Transverse colon (tissue), 4 donors: ENCODE data around the gene DTX3L. TPM values are rescaled to one million over a fixed set of nuclear protein-coding genes. Genes with fewer than 3 reads are reported as not detected.

Experiments used
- DNase-seq: peaks from one replicate; pipeline ENCODE4 v3.0.0-alpha.2; 2019
- H3K27ac ChIP-seq, 4 donors: fragments of 200-600 bp; sonication (generic); 2 replicates each; pipeline ENCODE4 v1.5.1; 2016 to 2018; ENCODE audit warnings: inconsistent platforms in 4 of 4
- H3K27me3 ChIP-seq: fragments of 200-600 bp; sonication (generic); 2 replicates; pipeline ENCODE4 v1.5.1; 2017; ENCODE audit warnings: inconsistent platforms
- H3K36me3 ChIP-seq, 4 donors: fragments of 200-600 bp; sonication (generic); 2 replicates each; pipeline ENCODE4 v1.5.1; 2017 to 2019; ENCODE audit warnings: inconsistent platforms in 4 of 4
- H3K4me1 ChIP-seq, 4 donors: fragments of 200-600 bp; sonication (generic); 2 replicates each; pipeline ENCODE4 v1.5.1; 2017 to 2020; ENCODE audit warnings: inconsistent platforms in 4 of 4
- H3K4me3 ChIP-seq, 4 donors: fragments of 200-600 bp; sonication (generic); 1 replicate in 1 of 4; 2 replicates in 3 of 4; pipeline versions ENCODE4 v1.5.1 to v1.6.1; 2017 to 2019; ENCODE audit warnings: inconsistent platforms in 4 of 4
- H3K9me3 ChIP-seq, 2 donors: fragments of 200-600 bp; sonication (generic); 2 replicates each; pipeline ENCODE4 v1.5.1; 2017 to 2019; ENCODE audit warnings: inconsistent platforms in 2 of 2
- CTCF ChIP-seq, 5 experiments: fragments of 200-600 bp in 3 of 5; fragments of 450-650 bp in 2 of 5; sonication (generic) in 3 of 5; IDR thresholded peaks; 1 replicate in 2 of 5; 2 replicates in 3 of 5; pipeline ENCODE4 v1.5.1; 2016 to 2017; ENCODE audit warnings: antibody characterized with exemption in 5 of 5, inconsistent platforms in 3 of 5, mild to moderate bottlenecking in 2 of 5, moderate library complexity in 1 of 5
- EP300 ChIP-seq: sonication (generic); formaldehyde crosslinking; IDR thresholded peaks from one replicate; pipeline ENCODE4 v1.6.1; 2017; ENCODE audit warnings: antibody characterized with exemption, low read depth
- POLR2A ChIP-seq: fragments of 450-650 bp; IDR thresholded peaks from one replicate; pipeline ENCODE4 v1.6.1; 2016; ENCODE audit warnings: antibody characterized with exemption, mild to moderate bottlenecking, moderate library complexity
- POLR2AphosphoS5 ChIP-seq, 3 donors: sonication (generic); formaldehyde crosslinking; IDR thresholded peaks; one replicate each; pipeline ENCODE4 v1.6.1; 2016; ENCODE audit warnings: antibody characterized with exemption in 3 of 3
- WGBS, 2 donors: methylation state at CpG; one replicate each; pipeline ENCODE4 v1.1.5; 2018; ENCODE audit warnings: low coverage in 1 of 2; 5-methylcytosine and 5-hydroxymethylcytosine counted together
- in situ Hi-C, 4 donors: fragments of 200-750 bp; cut with MboI; loops; one replicate each; pipeline versions ENCODE4 v1.15.0 to v1.15.1; 2017; ENCODE audit warnings: low sequenced_read_pairs in 3 of 4, low pct_ligation_motif_present in 1 of 4, low pct_unique_long_range_greater_than_20kb in 1 of 4
- intact Hi-C: fragments of 100-400 bp; cut with DNase I; formaldehyde crosslinking; loops from one replicate; pipeline ENCODE4 v1.15.1; 2023; ENCODE audit warnings: low total_unique reads
- total RNA-seq, 4 donors: library from RNA; depleted of rRNA; stranded (reverse); fragments of >200 nt; gene quantifications; one replicate each; pipeline ENCODE4 v1.1.0, GENCODE V29; 2016

Gene DTX3L
- total RNA-seq, 4 donors from 2014 or later = 22.3 to 32.4 (median 26.7) TPM

- no peak for DNase-seq
- in situ Hi-C loops (loop anchor here in 1 of 4 donors (10.0 kb wide), 1 partner anchor 122 kb away; no protein-coding TSS in a partner anchor), intact Hi-C loops (no loop called here)
- TF ChIP-seq EP300 = no peak
- no peak for TF ChIP-seq CTCF (IDR thresholded peaks at IDR 0.05)
- no peak for TF ChIP-seq POLR2AphosphoS5 (IDR thresholded peaks at IDR 0.05)
- no peak for TF ChIP-seq POLR2A
- Histone ChIP-seq H3K9me3 (no peaks in the 10 kb centered on the region), H3K36me3 (peaks cover 0 to 45% (median 14%) of the 10 kb centered on the region in 4 donors), H3K27me3 (no peaks in the 10 kb centered on the region), H3K4me3 (no peak overlapping the region), H3K4me1 (no peaks in the 10 kb centered on the region), H3K27ac (no peak overlapping the region)
- 58 to 78% methylated on average over 3 of the region's 3 CpGs for WGBS, 2 donors
Observed at GRCh38 chr3:122553171-122553570, 11.0 kb upstream of the DTX3L start.

GRCh38 chr3:122555275-122556071 lies 8.7 kb upstream of the DTX3L start:
- H3K27ac ChIP-seq = peak overlapping the region in 3 of 4 donors; percentile 19 to 20 (median 19)
- peaks cover 0 to 49% (median 13%) of the 10 kb centered on the region in 4 donors for H3K36me3 ChIP-seq

GRCh38 chr3:122557356-122557755 lies 6.8 kb upstream of the DTX3L start:
- no peak for TF ChIP-seq POLR2A
- no peak for TF ChIP-seq POLR2AphosphoS5 (IDR thresholded peaks at IDR 0.05)
- TF ChIP-seq CTCF (IDR thresholded peaks at IDR 0.05) = no peak
- TF ChIP-seq EP300 = no peak
- H3K4me1 ChIP-seq = peaks cover 0 to 16% (median 3%) of the 10 kb centered on the region in 4 donors
- peaks cover 0 to 32% (median 12%) of the 10 kb centered on the region in 4 donors for H3K36me3 ChIP-seq
- H3K4me3 ChIP-seq = no peak overlapping the region
- H3K27ac ChIP-seq = no peak overlapping the region
- no peaks in the 10 kb centered on the region for H3K27me3 ChIP-seq
- H3K9me3 ChIP-seq = no peaks in the 10 kb centered on the region
- intact Hi-C loops = no loop called here
- 89 to 100% methylated on average over 4 to 5 of the region's 5 CpGs for WGBS, 2 donors
- in situ Hi-C loops = loop anchor here (5.0 to 10.0 kb wide), 2 partner anchors 117 to 120 kb away; no protein-coding TSS in a partner anchor
- DNase-seq = no peak

More at GRCh38 chr3:122555275-122556071, 8.7 kb upstream of the DTX3L start:
- Histone ChIP-seq H3K27me3 (no peaks in the 10 kb centered on the region), H3K4me3 (no peak overlapping the region), H3K9me3 (no peaks in the 10 kb centered on the region), H3K4me1 (peaks cover 0 to 3% (median under 1%) of the 10 kb centered on the region in 4 donors)
- 87 to 93% methylated on average over 2 to 6 of the region's 6 CpGs for WGBS, 2 donors
- no peak for DNase-seq
- intact Hi-C loops = no loop called here
- no peak for TF ChIP-seq CTCF (IDR thresholded peaks at IDR 0.05)
- TF ChIP-seq POLR2A = no peak
- no peak for TF ChIP-seq POLR2AphosphoS5 (IDR thresholded peaks at IDR 0.05)
- no peak for TF ChIP-seq EP300
- in situ Hi-C loops = loop anchor here (5.0 to 10.0 kb wide), 2 partner anchors 119 to 122 kb away; no protein-coding TSS in a partner anchor

GRCh38 chr3:122558605-122559004 lies 5.5 kb upstream of the DTX3L start:
- H3K4me3 ChIP-seq = no peak overlapping the region
- TF ChIP-seq POLR2AphosphoS5 (IDR thresholded peaks at IDR 0.05) (no peak), EP300 (no peak), CTCF (IDR thresholded peaks at IDR 0.05) (no peak), POLR2A (no peak)
- H3K9me3 ChIP-seq = no peaks in the 10 kb centered on the region
- DNase-seq = no peak
- H3K27ac ChIP-seq = no peak overlapping the region
- in situ Hi-C loops = loop anchor here (5.0 to 10.0 kb wide), 2 partner anchors 116 to 119 kb away; no protein-coding TSS in a partner anchor
- intact Hi-C loops = no loop called here
- peaks cover 7 to 29% (median 13%) of the 10 kb centered on the region in 4 donors for H3K4me1 ChIP-seq
- WGBS, 2 donors = 92 to 100% methylated on average over 3 to 6 of the region's 6 CpGs
- H3K27me3 ChIP-seq = no peaks in the 10 kb centered on the region
- peaks cover 0 to 28% (median 9%) of the 10 kb centered on the region in 4 donors for H3K36me3 ChIP-seq
